ENCODE results near the gene NEDD9.

NEDD9 gene

DNA sequence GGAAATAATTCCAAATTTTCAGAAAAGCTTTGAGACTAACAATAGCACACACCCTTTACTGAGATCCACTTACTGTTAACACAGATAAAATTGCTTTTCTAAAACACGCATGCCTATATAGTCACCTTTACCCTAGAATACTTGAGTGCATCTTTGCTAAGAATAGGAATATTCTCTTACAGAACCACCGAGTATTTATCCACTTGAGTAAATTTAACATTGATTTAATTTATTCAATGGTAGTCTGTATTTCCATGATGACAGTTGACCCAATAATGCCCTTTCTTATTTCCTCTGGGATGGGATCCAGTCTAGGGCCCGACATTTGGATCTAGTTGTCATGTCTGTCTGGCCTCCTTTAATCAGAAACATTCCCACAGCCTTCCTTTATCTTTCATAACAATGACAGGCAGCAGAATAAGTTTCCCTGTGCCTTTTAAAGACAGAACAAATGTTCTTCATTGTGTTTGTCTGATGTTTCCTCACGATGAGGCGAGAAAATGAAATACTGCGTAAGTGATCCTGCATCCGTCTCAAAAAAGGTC is 64.3 kb downstream of the NEDD9 start:
- TF ChIP-seq, protein P1, sequence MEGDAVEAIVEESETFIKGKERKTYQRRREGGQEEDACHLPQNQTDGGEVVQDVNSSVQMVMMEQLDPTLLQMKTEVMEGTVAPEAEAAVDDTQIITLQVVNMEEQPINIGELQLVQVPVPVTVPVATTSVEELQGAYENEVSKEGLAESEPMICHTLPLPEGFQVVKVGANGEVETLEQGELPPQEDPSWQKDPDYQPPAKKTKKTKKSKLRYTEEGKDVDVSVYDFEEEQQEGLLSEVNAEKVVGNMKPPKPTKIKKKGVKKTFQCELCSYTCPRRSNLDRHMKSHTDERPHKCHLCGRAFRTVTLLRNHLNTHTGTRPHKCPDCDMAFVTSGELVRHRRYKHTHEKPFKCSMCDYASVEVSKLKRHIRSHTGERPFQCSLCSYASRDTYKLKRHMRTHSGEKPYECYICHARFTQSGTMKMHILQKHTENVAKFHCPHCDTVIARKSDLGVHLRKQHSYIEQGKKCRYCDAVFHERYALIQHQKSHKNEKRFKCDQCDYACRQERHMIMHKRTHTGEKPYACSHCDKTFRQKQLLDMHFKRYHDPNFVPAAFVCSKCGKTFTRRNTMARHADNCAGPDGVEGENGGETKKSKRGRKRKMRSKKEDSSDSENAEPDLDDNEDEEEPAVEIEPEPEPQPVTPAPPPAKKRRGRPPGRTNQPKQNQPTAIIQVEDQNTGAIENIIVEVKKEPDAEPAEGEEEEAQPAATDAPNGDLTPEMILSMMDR (IDR thresholded peaks at IDR 0.05): no peak

DNA sequence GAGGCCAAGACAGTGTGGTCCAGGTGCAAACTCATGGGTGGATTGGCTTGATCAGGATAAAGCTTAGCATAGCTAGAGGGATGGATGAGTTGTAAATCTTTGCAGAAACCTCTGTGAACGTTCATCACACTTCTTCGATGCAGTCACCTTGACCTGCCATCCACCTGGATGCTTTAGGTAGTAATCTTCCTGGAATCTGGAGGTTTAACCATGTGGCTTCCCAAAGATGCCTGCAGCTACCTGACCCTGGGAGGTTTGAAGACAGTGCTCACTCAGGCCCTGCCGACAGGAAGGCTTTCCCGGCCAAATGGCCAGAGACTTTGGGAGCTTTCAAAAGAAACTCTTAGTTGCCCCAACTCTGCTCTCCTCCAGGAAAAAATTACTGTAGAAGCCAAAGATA is 65.5 kb downstream of the NEDD9 start:
- TF ChIP-seq, protein P1 (IDR thresholded peaks at IDR 0.05): no peak

DNA sequence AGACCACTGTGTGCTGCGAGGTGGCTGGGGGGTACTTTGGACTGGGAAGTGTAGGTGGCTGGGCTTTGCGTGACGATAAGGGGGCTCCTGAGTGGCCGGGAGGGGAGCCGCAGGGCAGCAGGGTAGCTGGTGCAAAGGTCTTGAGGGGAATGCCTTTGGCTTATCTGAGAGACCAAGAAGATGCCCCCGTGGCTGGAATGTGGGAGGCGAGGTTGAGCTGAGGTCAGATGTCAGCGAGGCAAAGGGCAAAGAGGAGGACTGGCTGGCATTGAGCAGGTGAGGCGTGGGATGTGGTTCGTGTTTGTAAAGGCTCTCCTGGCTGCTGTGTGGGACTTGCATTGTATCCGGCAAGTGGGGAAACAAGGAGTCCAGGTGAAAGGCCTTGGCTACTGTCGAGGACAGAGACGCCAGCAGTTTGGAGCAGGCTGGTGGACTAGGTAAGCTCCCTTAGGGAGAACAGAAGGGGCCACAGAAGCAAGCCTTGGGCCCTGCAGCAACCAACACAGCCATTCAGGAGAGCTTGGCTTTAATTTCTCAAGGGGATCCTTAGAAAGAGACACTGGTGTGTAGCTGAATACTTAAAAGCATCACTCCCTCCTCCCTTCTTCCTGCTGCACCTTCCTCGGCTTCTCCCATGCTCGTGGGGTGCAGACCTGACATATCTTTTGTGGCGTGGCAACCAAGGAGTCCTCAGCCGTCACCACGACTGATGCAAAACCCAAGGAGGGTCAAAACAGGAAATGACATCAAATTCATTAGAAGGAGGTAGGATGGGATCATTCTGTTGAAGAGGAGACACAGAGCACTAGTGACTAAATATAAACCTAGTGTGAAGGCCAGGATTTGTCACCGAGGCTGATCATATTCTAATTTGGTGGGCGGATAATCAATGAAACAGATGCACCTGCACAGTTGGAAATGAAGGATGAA is 67.5 kb downstream of the NEDD9 start:
- TF ChIP-seq, protein P1 (IDR thresholded peaks at IDR 0.05): no peak

DNA sequence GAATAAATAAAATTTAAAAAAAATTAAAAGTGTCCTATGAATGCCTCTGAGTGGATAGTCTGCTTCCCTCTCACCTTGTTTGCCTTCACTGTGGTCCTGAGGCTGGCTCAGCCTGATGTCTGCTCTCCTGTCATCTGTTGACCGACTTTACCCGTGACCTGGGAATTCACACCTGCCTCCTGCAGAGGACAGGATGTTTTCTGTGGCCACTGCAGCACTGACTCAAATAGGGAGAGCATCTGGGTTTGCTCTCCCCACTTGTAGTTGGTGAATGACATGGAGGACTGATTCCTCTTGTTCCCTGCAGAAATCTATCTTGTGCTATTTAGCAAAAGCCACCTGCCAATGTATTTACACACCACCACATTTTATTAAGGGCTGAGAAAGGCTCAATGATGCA is 68.5 kb downstream of the NEDD9 start:
- TF ChIP-seq, protein P1 (IDR thresholded peaks at IDR 0.05): no peak

DNA sequence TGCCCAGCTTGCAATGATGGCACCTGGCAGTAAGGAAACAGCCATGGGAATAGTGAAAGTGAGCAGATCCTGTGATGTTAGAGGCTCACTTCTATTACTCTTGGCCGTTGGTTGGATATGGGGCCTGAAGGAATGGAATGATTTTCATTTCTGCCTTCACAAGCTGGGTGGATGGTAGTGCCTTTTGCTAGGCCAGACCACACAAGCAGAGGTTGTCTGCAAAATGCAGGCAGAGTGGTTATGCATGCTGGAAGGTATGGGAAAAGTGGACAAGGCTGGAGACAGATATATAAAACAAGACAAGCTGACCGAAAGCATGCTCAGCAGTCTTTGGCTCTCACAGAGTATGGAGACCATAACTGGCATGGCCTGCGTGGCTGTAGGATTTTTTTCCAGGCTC is 70.2 kb downstream of the NEDD9 start:
- TF ChIP-seq, protein P1 (IDR thresholded peaks at IDR 0.05): no peak

DNA sequence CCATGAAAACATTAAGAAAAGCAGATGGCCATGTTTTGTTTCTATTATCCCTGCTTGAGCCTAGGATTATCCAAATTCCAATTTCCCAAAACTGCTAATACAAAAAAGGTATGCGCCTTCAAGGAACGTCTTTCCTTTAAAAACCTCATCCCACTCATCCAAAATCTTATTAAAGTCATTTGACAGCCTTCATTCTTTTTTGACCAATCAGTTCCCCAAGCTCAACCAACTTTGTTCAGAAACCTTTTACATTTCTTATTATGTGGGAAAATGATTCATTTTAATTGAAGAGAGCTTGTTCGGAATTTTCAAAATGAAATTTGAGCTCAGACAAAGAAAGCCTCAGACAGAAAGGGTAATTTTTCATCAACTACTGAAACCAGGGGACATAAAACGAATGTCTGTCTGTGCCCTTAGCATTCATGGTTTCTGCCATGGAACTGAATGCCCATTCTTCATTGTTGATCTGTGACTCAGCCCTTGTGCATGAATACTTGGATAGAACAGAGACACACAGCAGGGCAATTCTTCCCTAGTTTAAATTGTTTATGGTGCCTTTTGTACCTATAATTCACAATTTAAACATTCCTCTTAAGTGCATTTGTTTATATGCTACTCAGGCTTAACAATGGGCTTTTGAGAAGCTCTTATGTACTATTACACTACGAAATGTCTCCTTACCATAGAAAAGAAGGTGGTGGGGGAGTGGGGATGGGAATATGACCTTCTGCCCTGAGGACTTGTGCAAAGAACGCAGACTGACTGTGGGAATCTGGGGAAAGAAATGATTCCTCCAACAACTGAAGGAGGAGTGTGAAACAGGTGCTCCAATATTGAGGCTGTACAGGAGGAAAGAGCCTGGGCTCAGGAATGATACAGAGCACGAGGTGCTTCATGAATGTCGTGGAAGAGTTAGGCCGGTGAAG is 71.2 kb downstream of the NEDD9 start:
- TF ChIP-seq, protein P1 (IDR thresholded peaks at IDR 0.05): no peak

DNA sequence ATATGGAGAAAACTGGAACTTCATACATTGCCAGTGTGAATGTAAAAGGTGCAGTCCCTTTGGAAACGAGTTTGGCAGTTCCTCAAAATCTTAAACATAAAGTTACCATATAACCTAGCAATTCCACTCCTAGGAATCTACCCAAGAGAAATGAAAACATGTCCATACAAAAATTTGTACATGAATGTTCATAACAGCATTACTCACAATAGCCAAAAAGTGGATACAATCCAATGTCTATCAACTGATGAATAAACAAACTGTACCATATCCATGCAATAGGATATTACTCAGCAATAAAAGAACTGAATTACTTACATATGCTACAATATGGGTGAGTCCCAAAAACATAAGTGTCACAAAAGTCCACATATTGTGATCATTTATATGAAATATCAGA is 72.3 kb downstream of the NEDD9 start:
- TF ChIP-seq, protein P1 (IDR thresholded peaks at IDR 0.05): no peak
